ENCODE data around the gene SOAT2.

Gene SOAT2

GRCh38 chr12:53113951-53114350 is 10.7 kb downstream of the SOAT2 start:
- DNase-seq (ENCODE audit: low read depth) = no peak
- no peak for TF ChIP-seq CTCF (IDR thresholded peaks at IDR 0.05; ENCODE audit: insufficient read depth, low read depth, low read length, missing control alignments)
- H3K4me3 ChIP-seq (ENCODE audit: low read length) = no peak overlapping the region

- H3K4me3 ChIP-seq (ENCODE audit: low read length) = no peak overlapping the region
These were observed 12.0 kb downstream of the SOAT2 start for GRCh38 chr12:53115112-53115890.

GRCh38 chr12:53115891-53116648 is 12.8 kb downstream of the SOAT2 start:
- no peak for DNase-seq (ENCODE audit: low read depth)
- H3K4me3 ChIP-seq (ENCODE audit: low read length) = no peak overlapping the region
- no peak for TF ChIP-seq CTCF (IDR thresholded peaks at IDR 0.05; ENCODE audit: insufficient read depth, low read depth, low read length, missing control alignments)

More at GRCh38 chr12:53115112-53115890, 12.0 kb downstream of the SOAT2 start:
- no peak for DNase-seq (ENCODE audit: low read depth)
- TF ChIP-seq CTCF (IDR thresholded peaks at IDR 0.05; ENCODE audit: insufficient read depth, low read depth, low read length, missing control alignments) = no peak

- TF ChIP-seq CTCF (IDR thresholded peaks at IDR 0.05; ENCODE audit: insufficient read depth, low read depth, low read length, missing control alignments) = no peak
- H3K4me3 ChIP-seq (ENCODE audit: low read length) = no peak overlapping the region
- DNase-seq (ENCODE audit: low read depth) = no peak
These were observed 15.5 kb downstream of the SOAT2 start for GRCh38 chr12:53118751-53119300.

- no peak overlapping the region for H3K4me3 ChIP-seq (ENCODE audit: low read length)
- no peak for TF ChIP-seq CTCF (IDR thresholded peaks at IDR 0.05; ENCODE audit: insufficient read depth, low read depth, low read length, missing control alignments)
- DNase-seq (ENCODE audit: low read depth) = no peak
These were observed 17.6 kb downstream of the SOAT2 start for GRCh38 chr12:53120685-53121525.

GRCh38 chr12:53122961-53123468 is 19.7 kb downstream of the SOAT2 start:
- peak; percentile 14 for DNase-seq (ENCODE audit: low read depth)

More at GRCh38 chr12:53122961-53123468, 19.7 kb downstream of the SOAT2 start:
- H3K4me3 ChIP-seq (ENCODE audit: low read length) = no peak overlapping the region
- TF ChIP-seq CTCF (IDR thresholded peaks at IDR 0.05; ENCODE audit: insufficient read depth, low read depth, low read length, missing control alignments) = no peak
